ENCODE measurements around the gene MSL3. TPM values are rescaled to one million over a fixed set of nuclear protein-coding genes. Genes with fewer than 3 reads are reported as not detected.

The MSL3 gene
- total RNA-seq, 6 donors from 2014 or later = 24.6 to 37.7 (median 31.3) TPM

DNA sequence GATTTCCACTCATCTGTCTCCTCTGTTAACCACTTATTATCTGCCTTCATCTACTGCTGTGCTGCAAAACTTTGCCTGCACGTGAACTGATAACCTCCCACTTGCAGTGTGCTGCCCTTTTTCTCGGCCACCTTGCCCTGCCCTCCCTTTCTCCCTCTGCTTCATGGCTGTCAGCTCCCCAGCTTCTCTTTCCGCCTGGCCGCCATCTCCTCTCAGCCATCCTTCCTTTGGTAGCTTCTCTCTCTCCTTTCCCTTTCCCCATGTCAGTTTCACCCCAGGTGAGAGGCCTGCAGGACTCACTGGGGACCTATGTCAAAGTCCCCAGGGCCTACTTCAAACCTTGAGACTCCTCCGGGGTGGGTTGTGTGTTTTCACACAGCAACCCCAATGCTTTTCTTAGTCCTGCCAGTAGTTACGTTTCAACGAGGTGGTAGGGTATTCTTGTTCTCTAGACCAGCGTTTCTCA, 6.6 kb downstream of the MSL3 start:
- TF ChIP-seq POLR2AphosphoS5 (IDR thresholded peaks at IDR 0.05) = no peak
- TF ChIP-seq POLR2A (IDR thresholded peaks at IDR 0.05) = no peak
- TF ChIP-seq EP300 (IDR thresholded peaks at IDR 0.05) = no peak
- TF ChIP-seq, protein P1, sequence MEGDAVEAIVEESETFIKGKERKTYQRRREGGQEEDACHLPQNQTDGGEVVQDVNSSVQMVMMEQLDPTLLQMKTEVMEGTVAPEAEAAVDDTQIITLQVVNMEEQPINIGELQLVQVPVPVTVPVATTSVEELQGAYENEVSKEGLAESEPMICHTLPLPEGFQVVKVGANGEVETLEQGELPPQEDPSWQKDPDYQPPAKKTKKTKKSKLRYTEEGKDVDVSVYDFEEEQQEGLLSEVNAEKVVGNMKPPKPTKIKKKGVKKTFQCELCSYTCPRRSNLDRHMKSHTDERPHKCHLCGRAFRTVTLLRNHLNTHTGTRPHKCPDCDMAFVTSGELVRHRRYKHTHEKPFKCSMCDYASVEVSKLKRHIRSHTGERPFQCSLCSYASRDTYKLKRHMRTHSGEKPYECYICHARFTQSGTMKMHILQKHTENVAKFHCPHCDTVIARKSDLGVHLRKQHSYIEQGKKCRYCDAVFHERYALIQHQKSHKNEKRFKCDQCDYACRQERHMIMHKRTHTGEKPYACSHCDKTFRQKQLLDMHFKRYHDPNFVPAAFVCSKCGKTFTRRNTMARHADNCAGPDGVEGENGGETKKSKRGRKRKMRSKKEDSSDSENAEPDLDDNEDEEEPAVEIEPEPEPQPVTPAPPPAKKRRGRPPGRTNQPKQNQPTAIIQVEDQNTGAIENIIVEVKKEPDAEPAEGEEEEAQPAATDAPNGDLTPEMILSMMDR (IDR thresholded peaks at IDR 0.05) = no peak
- Histone ChIP-seq H3K9me3 (no peaks in the 10 kb centered on the region), H3K27me3 (no peaks in the 10 kb centered on the region), H3K4me1 (peaks cover 0 to 3% (median 0%) of the 10 kb centered on the region in 4 donors), H3K36me3 (peaks cover 0 to 53% (median 35%) of the 10 kb centered on the region in 4 donors), H3K4me3 (no peak overlapping the region), H3K27ac (no peak overlapping the region)
- WGBS, 2 donors = 84 to 90% methylated on average over 8 of the region's 8 CpGs
- DNase-seq = no peak
- no peak for ATAC-seq (ENCODE audit: low FRiP score in 2 of 2)

DNA sequence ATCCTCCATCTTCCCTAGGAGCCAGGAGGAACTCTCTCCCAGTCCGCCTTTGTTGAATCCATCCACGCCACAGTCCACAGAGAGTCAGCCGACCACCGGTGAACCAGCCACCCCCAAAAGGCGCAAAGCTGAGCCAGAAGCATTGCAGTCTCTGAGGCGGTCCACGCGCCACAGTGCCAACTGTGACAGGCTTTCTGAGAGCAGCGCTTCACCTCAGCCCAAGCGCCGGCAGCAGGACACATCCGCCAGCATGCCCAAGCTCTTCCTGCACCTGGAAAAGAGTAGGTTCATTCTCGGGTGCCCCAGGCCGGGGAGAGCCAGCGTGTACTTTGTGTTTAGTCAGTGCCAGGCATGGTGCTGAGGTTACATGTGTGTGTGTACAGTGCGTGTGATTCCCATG, 7.4 kb downstream of the MSL3 start:
- TF ChIP-seq POLR2A (IDR thresholded peaks at IDR 0.05) = no peak
- no peak for TF ChIP-seq POLR2AphosphoS5 (IDR thresholded peaks at IDR 0.05)
- TF ChIP-seq, protein P1 (IDR thresholded peaks at IDR 0.05) = no peak
- TF ChIP-seq EP300 (IDR thresholded peaks at IDR 0.05) = no peak
- no peak overlapping the region for H3K27ac ChIP-seq
- no peak for DNase-seq

DNA sequence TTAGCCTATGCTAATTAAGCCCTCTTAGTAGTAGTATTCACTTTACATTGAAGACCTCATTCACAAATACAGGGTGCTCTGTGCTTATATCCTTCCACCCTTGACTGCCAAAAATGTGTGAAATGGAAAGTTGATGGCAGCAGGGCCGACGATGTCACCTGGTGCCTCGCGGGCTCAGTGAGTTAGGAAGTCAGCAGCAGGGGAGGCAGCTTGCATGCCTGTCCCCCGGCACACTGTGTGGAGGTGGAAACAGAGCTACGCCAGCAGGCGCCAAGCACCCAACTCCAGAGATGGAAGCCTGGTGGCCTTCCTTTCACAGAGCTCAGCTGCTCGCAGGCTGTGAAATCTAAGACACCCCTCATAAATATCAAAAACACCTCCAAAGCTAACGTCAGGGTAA, 8.4 kb downstream of the MSL3 start:
- no peak for TF ChIP-seq POLR2AphosphoS5 (IDR thresholded peaks at IDR 0.05)
- TF ChIP-seq POLR2A (IDR thresholded peaks at IDR 0.05) = no peak
- TF ChIP-seq, protein P1 (IDR thresholded peaks at IDR 0.05) = no peak
- no peak for TF ChIP-seq EP300 (IDR thresholded peaks at IDR 0.05)
- H3K9me3 ChIP-seq = no peaks in the 10 kb centered on the region
- no peak overlapping the region for H3K4me3 ChIP-seq
- ATAC-seq (ENCODE audit: low FRiP score in 2 of 2) (no peak), DNase-seq (no peak)
- H3K27ac ChIP-seq = no peak overlapping the region
- peaks cover 0 to 53% (median 35%) of the 10 kb centered on the region in 4 donors for H3K36me3 ChIP-seq
- no peaks in the 10 kb centered on the region for H3K4me1 ChIP-seq
- H3K27me3 ChIP-seq = no peaks in the 10 kb centered on the region
- WGBS, 2 donors = 79 to 92% methylated on average over 2 to 9 of the region's 9 CpGs

More for the DNA sequence above, 7.4 kb downstream of the MSL3 start:
- Histone ChIP-seq H3K4me1 (no peaks in the 10 kb centered on the region), H3K36me3 (peaks cover 0 to 53% (median 35%) of the 10 kb centered on the region in 4 donors), H3K4me3 (no peak overlapping the region), H3K27me3 (no peaks in the 10 kb centered on the region), H3K9me3 (no peaks in the 10 kb centered on the region)
- WGBS, 2 donors = 85% methylated on average over 16 of the region's 16 CpGs; no CpG with 5 or more reads in 1 of the 2 donors
- peak in 1 of 2 donors; percentile 13 for ATAC-seq (ENCODE audit: low FRiP score in 2 of 2)

DNA sequence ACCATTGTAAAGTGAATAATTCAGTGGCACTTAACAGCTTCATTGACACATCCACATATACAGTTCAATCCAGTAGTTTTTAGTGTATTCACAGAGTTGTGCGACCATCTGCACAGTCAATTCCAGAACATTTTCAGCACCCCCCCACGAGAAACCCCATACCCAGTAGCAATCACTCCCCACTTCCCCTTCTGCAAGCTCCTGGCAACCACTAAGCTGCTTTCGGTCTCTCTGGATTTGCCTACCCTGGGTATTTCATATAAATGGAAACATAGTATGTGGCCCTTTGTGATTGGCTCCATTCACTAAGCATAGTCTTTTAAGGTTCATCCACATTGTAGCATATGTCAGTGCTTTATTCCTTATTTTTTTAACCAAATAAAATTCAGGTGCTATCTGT, 10.0 kb downstream of the MSL3 start:
- Histone ChIP-seq H3K27me3 (no peaks in the 10 kb centered on the region), H3K4me1 (no peaks in the 10 kb centered on the region), H3K27ac (no peak overlapping the region), H3K36me3 (peaks cover 0 to 49% (median 31%) of the 10 kb centered on the region in 4 donors), H3K4me3 (no peak overlapping the region), H3K9me3 (no peaks in the 10 kb centered on the region)
- TF ChIP-seq, protein P1 (IDR thresholded peaks at IDR 0.05) = no peak
- TF ChIP-seq POLR2A (IDR thresholded peaks at IDR 0.05) (no peak), POLR2AphosphoS5 (IDR thresholded peaks at IDR 0.05) (no peak), EP300 (IDR thresholded peaks at IDR 0.05) (no peak)
- no peak for ATAC-seq (ENCODE audit: low FRiP score in 2 of 2)
- 52 to 71% methylated on average over 3 of the region's 3 CpGs for WGBS, 2 donors
- no peak for DNase-seq

DNA sequence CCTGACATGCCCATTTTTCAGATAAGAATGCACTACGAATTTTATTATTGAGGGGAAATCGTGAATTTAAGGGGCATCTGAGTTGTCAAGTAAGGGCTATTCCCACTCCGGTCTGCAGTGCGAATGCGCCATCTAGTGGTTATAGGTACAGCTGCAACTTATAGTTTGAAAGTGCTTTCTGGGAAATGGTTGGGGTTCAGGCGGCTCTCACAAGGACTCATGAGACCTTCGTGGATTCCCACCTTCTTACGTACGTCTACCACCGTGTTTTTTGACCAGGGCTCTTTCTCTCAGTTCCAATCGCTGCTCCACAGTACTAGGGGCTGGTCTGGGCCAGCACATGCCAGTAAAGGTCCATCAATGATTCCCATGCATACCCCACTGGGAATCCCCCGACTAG, 12.3 kb downstream of the MSL3 start:
- H3K4me1 ChIP-seq = no peaks in the 10 kb centered on the region
- no peaks in the 10 kb centered on the region for H3K27me3 ChIP-seq
- no peak overlapping the region for H3K4me3 ChIP-seq
- peak in 1 of 2 donors; percentile 58 for DNase-seq
- whole genome bisulfite sequencing, 2 donors = 8 to 14% methylated on average over 9 to 12 of the region's 12 CpGs
- ATAC-seq (ENCODE audit: low FRiP score in 2 of 2) = peak; percentile 74 to 81
- no peaks in the 10 kb centered on the region for H3K9me3 ChIP-seq
- H3K27ac ChIP-seq = no peak overlapping the region
- peaks cover 0 to 33% (median 20%) of the 10 kb centered on the region in 4 donors for H3K36me3 ChIP-seq
- TF ChIP-seq, protein P1 (IDR thresholded peaks at IDR 0.05) = peak; percentile 50 to 86 (median 71)
- no peak for TF ChIP-seq POLR2A (IDR thresholded peaks at IDR 0.05)

All from upper lobe of left lung (tissue), 6 donors.